ENCODE data around the gene GLS. TPM values are rescaled to one million over a fixed set of nuclear protein-coding genes. Genes with fewer than 3 reads are reported as not detected.

Gene GLS
- total RNA-seq, 1 donor from 2014 or later = 185 TPM

DNA sequence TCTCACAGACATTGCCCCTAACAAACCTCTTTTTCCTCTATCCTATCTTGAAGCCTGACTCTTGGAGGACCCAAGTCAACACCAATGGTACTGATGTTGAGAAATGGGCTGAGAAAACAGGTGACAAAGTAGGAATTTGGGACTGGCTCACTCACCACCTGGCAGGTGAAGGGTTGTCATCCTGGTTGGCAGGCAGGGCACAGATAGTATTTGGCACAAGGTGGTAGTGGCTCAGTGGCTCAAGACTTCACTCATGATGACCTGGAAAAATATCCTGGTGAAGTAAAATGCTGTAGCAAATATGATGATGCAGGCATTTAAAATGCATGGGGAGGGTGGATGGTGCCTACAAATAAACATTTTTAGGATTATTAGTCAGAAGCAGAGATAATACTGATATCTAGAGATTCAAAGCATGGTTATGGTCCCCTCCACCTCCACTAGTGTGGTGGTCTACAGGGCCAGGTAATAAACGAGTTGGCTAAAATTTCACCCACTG, 38.0 kb upstream of the GLS start:
- Mint-ChIP-seq H3K36me3 (no peaks in the 10 kb centered on the region), H3K4me3 (no peak overlapping the region), H3K27ac (no peak overlapping the region), H3K4me1 (peaks cover 32% of the 10 kb centered on the region), H3K9me3 (no peaks in the 10 kb centered on the region), H3K27me3 (ENCODE audit: low read depth) (no peaks in the 10 kb centered on the region)
- TF ChIP-seq, protein P1, sequence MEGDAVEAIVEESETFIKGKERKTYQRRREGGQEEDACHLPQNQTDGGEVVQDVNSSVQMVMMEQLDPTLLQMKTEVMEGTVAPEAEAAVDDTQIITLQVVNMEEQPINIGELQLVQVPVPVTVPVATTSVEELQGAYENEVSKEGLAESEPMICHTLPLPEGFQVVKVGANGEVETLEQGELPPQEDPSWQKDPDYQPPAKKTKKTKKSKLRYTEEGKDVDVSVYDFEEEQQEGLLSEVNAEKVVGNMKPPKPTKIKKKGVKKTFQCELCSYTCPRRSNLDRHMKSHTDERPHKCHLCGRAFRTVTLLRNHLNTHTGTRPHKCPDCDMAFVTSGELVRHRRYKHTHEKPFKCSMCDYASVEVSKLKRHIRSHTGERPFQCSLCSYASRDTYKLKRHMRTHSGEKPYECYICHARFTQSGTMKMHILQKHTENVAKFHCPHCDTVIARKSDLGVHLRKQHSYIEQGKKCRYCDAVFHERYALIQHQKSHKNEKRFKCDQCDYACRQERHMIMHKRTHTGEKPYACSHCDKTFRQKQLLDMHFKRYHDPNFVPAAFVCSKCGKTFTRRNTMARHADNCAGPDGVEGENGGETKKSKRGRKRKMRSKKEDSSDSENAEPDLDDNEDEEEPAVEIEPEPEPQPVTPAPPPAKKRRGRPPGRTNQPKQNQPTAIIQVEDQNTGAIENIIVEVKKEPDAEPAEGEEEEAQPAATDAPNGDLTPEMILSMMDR (IDR thresholded peaks at IDR 0.05; ENCODE audit: unreplicated experiment) = no peak
- no peak for DNase-seq (ENCODE audit: low spot score in 2 of 2, unreplicated experiment in 2 of 2)

DNA sequence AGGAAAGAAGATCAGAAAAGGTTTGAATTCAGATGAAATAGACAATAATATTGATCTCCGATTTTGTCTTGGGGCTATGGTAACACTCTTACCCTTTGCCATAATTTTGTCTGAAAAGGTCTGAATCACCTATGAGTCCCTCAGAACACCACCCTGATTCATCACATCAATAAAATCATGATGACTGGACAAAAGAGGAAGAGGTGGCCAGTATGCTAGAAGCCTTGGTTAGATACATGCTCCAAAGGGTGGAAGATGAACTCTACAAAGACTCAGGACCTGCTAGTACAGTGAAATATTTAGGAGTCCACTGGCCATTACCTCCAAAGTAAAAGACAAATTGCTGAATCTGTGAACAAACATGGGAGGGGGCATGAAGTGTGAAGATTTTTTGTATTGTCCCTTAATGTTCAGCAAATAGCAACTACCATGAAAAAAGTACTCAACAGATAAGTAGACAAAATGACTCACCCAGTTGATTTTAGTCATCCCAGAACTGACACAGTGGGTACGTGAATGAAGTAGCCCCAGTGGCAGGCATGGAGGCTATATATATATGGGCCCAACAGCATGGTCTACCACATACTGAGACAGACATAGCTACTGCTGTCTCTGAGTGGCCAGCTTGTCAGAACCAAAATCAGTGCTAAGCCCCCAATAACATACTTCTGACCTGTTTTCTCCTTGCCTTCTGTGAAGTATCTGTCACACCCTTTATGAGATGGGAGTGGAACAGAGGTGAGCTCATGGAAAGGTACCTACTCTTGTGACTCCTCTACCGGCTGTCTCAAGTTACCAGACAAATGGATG, 36.5 kb upstream of the GLS start:
- Mint-ChIP-seq H3K9me3 (no peaks in the 10 kb centered on the region), H3K36me3 (no peaks in the 10 kb centered on the region), H3K4me3 (no peak overlapping the region), H3K4me1 (peaks cover 26% of the 10 kb centered on the region), H3K27ac (no peak overlapping the region), H3K27me3 (ENCODE audit: low read depth) (no peaks in the 10 kb centered on the region)
- TF ChIP-seq, protein P1 (IDR thresholded peaks at IDR 0.05; ENCODE audit: unreplicated experiment) = no peak
- no peak for DNase-seq (ENCODE audit: low spot score in 2 of 2, unreplicated experiment in 2 of 2)

GRCh38 chr2:190844700-190845401, 35.8 kb upstream of the GLS start:
- Mint-ChIP-seq H3K4me3 (no peak overlapping the region), H3K36me3 (no peaks in the 10 kb centered on the region), H3K27ac (no peak overlapping the region), H3K27me3 (ENCODE audit: low read depth) (no peaks in the 10 kb centered on the region), H3K4me1 (peaks cover 25% of the 10 kb centered on the region), H3K9me3 (no peaks in the 10 kb centered on the region)
- DNase-seq (ENCODE audit: low spot score in 2 of 2, unreplicated experiment in 2 of 2) = no peak
- TF ChIP-seq, protein P1 (IDR thresholded peaks at IDR 0.05; ENCODE audit: unreplicated experiment) = no peak

DNA sequence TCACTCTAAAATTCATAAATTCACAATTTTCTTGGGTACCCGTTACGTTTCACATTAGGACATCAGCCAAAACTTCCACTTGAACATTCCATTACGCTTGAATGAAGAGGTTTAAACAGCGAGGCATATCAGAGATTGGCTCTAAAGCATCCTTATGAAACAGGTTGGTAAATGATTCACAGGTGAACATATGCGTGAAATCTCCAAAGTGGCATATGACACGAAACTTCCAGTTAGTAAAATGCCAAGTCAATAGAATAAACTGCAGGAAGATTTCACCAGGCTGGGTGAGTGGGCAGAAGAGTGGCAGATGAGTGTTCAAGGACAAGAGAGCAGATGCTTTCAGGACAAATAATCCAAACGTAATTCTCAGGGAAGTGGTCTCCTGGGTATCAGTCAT, 33.9 kb upstream of the GLS start:
- no peak overlapping the region for H3K27ac Mint-ChIP-seq
- TF ChIP-seq, protein P1 (IDR thresholded peaks at IDR 0.05; ENCODE audit: unreplicated experiment) = no peak
- no peaks in the 10 kb centered on the region for H3K27me3 Mint-ChIP-seq (ENCODE audit: low read depth)

GRCh38 chr2:190847504-190848081, 33.0 kb upstream of the GLS start:
- no peak overlapping the region for H3K27ac Mint-ChIP-seq
- H3K9me3 Mint-ChIP-seq = no peaks in the 10 kb centered on the region
- no peaks in the 10 kb centered on the region for H3K36me3 Mint-ChIP-seq
- H3K4me3 Mint-ChIP-seq = peak overlapping the region; percentile 11
- peaks cover 20% of the 10 kb centered on the region for H3K4me1 Mint-ChIP-seq
- TF ChIP-seq, protein P1 (IDR thresholded peaks at IDR 0.05; ENCODE audit: unreplicated experiment) = no peak
- no peak for DNase-seq (ENCODE audit: low spot score in 2 of 2, unreplicated experiment in 2 of 2)
- H3K27me3 Mint-ChIP-seq (ENCODE audit: low read depth) = no peaks in the 10 kb centered on the region

More for the DNA sequence above, 33.9 kb upstream of the GLS start:
- Mint-ChIP-seq H3K9me3 (no peaks in the 10 kb centered on the region), H3K4me1 (peaks cover 20% of the 10 kb centered on the region), H3K36me3 (no peaks in the 10 kb centered on the region), H3K4me3 (no peak overlapping the region)
- DNase-seq (ENCODE audit: low spot score in 2 of 2, unreplicated experiment in 2 of 2) = no peak
